ENCODE results near the gene OSBP2. TPM values are rescaled to one million over a fixed set of nuclear protein-coding genes. Genes with fewer than 3 reads are reported as not detected.

The OSBP2 gene
- total and polyA plus RNA-seq, 2 experiments from 2014 or later = 2.1 to 2.9 TPM

DNA sequence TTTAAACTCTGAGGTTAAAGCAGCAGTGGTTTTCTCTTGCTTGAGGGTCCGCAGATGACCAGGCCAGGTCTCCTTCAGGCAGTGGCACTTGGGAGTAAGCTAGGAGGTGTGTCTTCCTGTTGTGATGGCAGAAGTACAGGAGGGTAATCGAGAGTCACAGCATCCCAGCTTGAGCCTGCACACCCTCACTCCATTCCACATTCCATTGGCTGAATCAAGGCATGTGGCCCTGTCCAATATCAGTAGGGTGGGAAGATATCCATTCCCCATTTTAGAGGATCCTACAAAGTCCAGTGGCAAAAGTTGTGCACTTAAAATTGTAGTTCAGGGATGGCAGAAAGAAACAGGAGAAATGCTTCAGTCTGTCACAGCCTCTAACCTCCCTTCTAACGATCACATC lies 23.3 kb downstream of the OSBP2 start (continued):
- TF ChIP-seq ZNF114 (CRISPR knock-in tag; IDR thresholded peaks at IDR 0.05) = no peak
- no peak for TF ChIP-seq JUNB (IDR thresholded peaks at IDR 0.05; ENCODE audit: unreplicated experiment)
- TF ChIP-seq EZH2 (IDR thresholded peaks at IDR 0.05; ENCODE audit: low read depth, unreplicated experiment) = no peak
- no peak for TF ChIP-seq NANOG (IDR thresholded peaks at IDR 0.05; ENCODE audit: borderline replicate concordance)
- TF ChIP-seq STAT1 (IDR thresholded peaks at IDR 0.05; ENCODE audit: unreplicated experiment) = no peak

DNA sequence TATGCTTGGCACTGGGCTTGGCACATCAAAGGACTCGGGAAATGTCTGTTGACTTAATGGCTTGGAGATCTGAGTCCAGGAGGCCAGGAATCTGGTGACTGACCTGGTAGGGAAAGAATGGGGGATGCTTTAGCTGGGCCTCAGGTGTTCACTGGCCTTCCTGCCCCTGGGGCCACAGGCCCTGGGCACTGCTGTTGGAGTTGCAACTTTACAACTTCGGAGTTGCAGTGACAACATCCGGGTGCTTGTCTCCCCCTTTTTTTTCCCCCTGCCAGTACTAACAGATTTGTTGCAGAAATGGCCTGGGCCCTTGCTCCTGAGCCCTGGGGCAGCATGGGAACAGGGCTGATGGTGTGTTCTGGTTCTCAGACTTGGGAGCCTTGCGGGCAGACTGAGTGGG lies 23.8 kb downstream of the OSBP2 start:
- H3K36me3 Mint-ChIP-seq (ENCODE audit: low read depth) = no peaks in the 10 kb centered on the region
- Histone ChIP-seq H3K4me3 (no peak overlapping the region), H4K20me1 (replicated peaks; ENCODE audit: insufficient read depth) (no peaks in the 10 kb centered on the region; the same call in 1 of the 2 replicates), H3K36me3 (ENCODE audit: insufficient read depth) (no peaks in the 10 kb centered on the region), H3K4me2 (no peak overlapping the region), H3K27me3 (ENCODE audit: insufficient read depth) (no peaks in the 10 kb centered on the region), H3F3A (replicated peaks; ENCODE audit: low read depth) (no peaks in the 10 kb centered on the region), H3K27ac (ENCODE audit: low read depth) (no peak overlapping the region), H3K9me2 (ENCODE audit: insufficient read depth) (no peaks in the 10 kb centered on the region), H3K4me1 (ENCODE audit: insufficient read depth) (no peaks in the 10 kb centered on the region), H2AFZ (no peak overlapping the region), H3K79me2 (replicated peaks; ENCODE audit: insufficient read depth) (no peaks in the 10 kb centered on the region)
- no peaks in the 10 kb centered on the region for H3K4me1 Mint-ChIP-seq
- DNase-seq (ENCODE audit: low spot score) (no peak), ATAC-seq (no peak)
- TF ChIP-seq POLR2AphosphoS5 (IDR thresholded peaks at IDR 0.05; ENCODE audit: low read depth) (no peak), JUNB (IDR thresholded peaks at IDR 0.05; ENCODE audit: unreplicated experiment) (no peak), CREB1 (CRISPR knock-in tag; IDR thresholded peaks at IDR 0.05; ENCODE audit: low read depth) (no peak), ZNF114 (CRISPR knock-in tag; IDR thresholded peaks at IDR 0.05) (no peak), EZH2 (IDR thresholded peaks at IDR 0.05; ENCODE audit: low read depth, unreplicated experiment) (no peak), NANOG (IDR thresholded peaks at IDR 0.05; ENCODE audit: borderline replicate concordance) (no peak), EZH2phosphoT487 (IDR thresholded peaks at IDR 0.05; ENCODE audit: unreplicated experiment) (no peak), ZNF331 (CRISPR knock-in tag; IDR thresholded peaks at IDR 0.05; ENCODE audit: low read depth) (no peak), STAT1 (IDR thresholded peaks at IDR 0.05; ENCODE audit: unreplicated experiment) (no peak)
- TF ChIP-seq, protein P1, sequence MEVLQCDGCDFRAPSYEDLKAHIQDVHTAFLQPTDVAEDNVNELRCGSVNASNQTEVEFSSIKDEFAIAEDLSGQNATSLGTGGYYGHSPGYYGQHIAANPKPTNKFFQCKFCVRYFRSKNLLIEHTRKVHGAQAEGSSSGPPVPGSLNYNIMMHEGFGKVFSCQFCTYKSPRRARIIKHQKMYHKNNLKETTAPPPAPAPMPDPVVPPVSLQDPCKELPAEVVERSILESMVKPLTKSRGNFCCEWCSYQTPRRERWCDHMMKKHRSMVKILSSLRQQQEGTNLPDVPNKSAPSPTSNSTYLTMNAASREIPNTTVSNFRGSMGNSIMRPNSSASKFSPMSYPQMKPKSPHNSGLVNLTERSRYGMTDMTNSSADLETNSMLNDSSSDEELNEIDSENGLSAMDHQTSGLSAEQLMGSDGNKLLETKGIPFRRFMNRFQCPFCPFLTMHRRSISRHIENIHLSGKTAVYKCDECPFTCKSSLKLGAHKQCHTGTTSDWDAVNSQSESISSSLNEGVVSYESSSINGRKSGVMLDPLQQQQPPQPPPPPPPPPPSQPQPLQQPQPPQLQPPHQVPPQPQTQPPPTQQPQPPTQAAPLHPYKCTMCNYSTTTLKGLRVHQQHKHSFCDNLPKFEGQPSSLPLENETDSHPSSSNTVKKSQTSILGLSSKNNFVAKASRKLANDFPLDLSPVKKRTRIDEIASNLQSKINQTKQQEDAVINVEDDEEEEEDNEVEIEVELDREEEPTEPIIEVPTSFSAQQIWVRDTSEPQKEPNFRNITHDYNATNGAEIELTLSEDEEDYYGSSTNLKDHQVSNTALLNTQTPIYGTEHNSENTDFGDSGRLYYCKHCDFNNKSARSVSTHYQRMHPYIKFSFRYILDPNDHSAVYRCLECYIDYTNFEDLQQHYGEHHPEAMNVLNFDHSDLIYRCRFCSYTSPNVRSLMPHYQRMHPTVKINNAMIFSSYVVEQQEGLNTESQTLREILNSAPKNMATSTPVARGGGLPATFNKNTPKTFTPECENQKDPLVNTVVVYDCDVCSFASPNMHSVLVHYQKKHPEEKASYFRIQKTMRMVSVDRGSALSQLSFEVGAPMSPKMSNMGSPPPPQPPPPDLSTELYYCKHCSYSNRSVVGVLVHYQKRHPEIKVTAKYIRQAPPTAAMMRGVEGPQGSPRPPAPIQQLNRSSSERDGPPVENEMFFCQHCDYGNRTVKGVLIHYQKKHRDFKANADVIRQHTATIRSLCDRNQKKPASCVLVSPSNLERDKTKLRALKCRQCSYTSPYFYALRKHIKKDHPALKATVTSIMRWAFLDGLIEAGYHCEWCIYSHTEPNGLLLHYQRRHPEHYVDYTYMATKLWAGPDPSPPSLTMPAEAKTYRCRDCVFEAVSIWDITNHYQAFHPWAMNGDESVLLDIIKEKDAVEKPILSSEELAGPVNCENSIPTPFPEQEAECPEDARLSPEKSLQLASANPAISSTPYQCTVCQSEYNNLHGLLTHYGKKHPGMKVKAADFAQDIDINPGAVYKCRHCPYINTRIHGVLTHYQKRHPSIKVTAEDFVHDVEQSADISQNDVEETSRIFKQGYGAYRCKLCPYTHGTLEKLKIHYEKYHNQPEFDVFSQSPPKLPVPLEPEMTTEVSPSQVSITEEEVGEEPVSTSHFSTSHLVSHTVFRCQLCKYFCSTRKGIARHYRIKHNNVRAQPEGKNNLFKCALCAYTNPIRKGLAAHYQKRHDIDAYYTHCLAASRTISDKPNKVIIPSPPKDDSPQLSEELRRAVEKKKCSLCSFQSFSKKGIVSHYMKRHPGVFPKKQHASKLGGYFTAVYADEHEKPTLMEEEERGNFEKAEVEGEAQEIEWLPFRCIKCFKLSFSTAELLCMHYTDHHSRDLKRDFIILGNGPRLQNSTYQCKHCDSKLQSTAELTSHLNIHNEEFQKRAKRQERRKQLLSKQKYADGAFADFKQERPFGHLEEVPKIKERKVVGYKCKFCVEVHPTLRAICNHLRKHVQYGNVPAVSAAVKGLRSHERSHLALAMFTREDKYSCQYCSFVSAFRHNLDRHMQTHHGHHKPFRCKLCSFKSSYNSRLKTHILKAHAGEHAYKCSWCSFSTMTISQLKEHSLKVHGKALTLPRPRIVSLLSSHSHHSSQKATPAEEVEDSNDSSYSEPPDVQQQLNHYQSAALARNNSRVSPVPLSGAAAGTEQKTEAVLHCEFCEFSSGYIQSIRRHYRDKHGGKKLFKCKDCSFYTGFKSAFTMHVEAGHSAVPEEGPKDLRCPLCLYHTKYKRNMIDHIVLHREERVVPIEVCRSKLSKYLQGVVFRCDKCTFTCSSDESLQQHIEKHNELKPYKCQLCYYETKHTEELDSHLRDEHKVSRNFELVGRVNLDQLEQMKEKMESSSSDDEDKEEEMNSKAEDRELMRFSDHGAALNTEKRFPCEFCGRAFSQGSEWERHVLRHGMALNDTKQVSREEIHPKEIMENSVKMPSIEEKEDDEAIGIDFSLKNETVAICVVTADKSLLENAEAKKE (CRISPR knock-in tag; IDR thresholded peaks at IDR 0.05) = no peak
- TF ChIP-seq, protein P2, sequence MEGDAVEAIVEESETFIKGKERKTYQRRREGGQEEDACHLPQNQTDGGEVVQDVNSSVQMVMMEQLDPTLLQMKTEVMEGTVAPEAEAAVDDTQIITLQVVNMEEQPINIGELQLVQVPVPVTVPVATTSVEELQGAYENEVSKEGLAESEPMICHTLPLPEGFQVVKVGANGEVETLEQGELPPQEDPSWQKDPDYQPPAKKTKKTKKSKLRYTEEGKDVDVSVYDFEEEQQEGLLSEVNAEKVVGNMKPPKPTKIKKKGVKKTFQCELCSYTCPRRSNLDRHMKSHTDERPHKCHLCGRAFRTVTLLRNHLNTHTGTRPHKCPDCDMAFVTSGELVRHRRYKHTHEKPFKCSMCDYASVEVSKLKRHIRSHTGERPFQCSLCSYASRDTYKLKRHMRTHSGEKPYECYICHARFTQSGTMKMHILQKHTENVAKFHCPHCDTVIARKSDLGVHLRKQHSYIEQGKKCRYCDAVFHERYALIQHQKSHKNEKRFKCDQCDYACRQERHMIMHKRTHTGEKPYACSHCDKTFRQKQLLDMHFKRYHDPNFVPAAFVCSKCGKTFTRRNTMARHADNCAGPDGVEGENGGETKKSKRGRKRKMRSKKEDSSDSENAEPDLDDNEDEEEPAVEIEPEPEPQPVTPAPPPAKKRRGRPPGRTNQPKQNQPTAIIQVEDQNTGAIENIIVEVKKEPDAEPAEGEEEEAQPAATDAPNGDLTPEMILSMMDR (conservative IDR thresholded peaks at IDR 0.05; ENCODE audit: low read depth in 2 of 2) = no peak
- TF ChIP-seq, protein P3, sequence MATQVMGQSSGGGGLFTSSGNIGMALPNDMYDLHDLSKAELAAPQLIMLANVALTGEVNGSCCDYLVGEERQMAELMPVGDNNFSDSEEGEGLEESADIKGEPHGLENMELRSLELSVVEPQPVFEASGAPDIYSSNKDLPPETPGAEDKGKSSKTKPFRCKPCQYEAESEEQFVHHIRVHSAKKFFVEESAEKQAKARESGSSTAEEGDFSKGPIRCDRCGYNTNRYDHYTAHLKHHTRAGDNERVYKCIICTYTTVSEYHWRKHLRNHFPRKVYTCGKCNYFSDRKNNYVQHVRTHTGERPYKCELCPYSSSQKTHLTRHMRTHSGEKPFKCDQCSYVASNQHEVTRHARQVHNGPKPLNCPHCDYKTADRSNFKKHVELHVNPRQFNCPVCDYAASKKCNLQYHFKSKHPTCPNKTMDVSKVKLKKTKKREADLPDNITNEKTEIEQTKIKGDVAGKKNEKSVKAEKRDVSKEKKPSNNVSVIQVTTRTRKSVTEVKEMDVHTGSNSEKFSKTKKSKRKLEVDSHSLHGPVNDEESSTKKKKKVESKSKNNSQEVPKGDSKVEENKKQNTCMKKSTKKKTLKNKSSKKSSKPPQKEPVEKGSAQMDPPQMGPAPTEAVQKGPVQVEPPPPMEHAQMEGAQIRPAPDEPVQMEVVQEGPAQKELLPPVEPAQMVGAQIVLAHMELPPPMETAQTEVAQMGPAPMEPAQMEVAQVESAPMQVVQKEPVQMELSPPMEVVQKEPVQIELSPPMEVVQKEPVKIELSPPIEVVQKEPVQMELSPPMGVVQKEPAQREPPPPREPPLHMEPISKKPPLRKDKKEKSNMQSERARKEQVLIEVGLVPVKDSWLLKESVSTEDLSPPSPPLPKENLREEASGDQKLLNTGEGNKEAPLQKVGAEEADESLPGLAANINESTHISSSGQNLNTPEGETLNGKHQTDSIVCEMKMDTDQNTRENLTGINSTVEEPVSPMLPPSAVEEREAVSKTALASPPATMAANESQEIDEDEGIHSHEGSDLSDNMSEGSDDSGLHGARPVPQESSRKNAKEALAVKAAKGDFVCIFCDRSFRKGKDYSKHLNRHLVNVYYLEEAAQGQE (IDR thresholded peaks at IDR 0.05; ENCODE audit: unreplicated experiment) = no peak
- TF ChIP-seq, protein P4, sequence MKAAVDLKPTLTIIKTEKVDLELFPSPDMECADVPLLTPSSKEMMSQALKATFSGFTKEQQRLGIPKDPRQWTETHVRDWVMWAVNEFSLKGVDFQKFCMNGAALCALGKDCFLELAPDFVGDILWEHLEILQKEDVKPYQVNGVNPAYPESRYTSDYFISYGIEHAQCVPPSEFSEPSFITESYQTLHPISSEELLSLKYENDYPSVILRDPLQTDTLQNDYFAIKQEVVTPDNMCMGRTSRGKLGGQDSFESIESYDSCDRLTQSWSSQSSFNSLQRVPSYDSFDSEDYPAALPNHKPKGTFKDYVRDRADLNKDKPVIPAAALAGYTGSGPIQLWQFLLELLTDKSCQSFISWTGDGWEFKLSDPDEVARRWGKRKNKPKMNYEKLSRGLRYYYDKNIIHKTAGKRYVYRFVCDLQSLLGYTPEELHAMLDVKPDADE (IDR thresholded peaks at IDR 0.05) = no peak
- H3K27ac Mint-ChIP-seq = no peak overlapping the region
- no peak overlapping the region for H3K4me3 Mint-ChIP-seq
- peaks cover 4% of the 10 kb centered on the region for H3K27me3 Mint-ChIP-seq (ENCODE audit: insufficient read depth, low read depth, poor library complexity)
- no peaks in the 10 kb centered on the region for H3K9me3 Mint-ChIP-seq
